ENCODE data around the gene PRCD. TPM values are rescaled to one million over a fixed set of nuclear protein-coding genes. Genes with fewer than 3 reads are reported as not detected.

Gene PRCD
- total RNA-seq, 1 donor from 2014 or later: 21.4 TPM

- intact Hi-C loops (cut with DNase I): loop anchor here (10.0 kb wide), 1 partner anchor 96 kb away; no protein-coding TSS in a partner anchor
- peaks cover 58% of the 10 kb centered on the region for H3K4me1 ChIP-seq
- no peak for TF ChIP-seq POLR2A (IDR thresholded peaks at IDR 0.05)
- TF ChIP-seq POLR2AphosphoS5 (IDR thresholded peaks at IDR 0.05; ENCODE audit: insufficient read depth in 1 of 2, low read depth in 1 of 2): no peak
- TF ChIP-seq CTCF (IDR thresholded peaks at IDR 0.05): no peak
Observed at GRCh38 chr17:76500747-76501017, 39.2 kb upstream of the PRCD start.

GRCh38 chr17:76501018-76501826 lies 38.6 kb upstream of the PRCD start, which contains the start of gene RHBDF2:
Gene RHBDF2, minus strand, starts transcription at chr17:76501423. Its CDS starts 19,899 bp downstream, at chr17:76481524.
- intact Hi-C loops (cut with DNase I): loop anchor here (10.0 kb wide), 1 partner anchor 96 kb away; no protein-coding TSS in a partner anchor
- Histone ChIP-seq H3K27ac (peak within 1 kb of the TSS; percentile 85), H3K4me3 (peak within 1 kb of the TSS; percentile 55 to 84), H3K36me3 (no peaks in the 10 kb centered on the region), H3K9me3 (no peaks in the 10 kb centered on the region), H3K27me3 (no peaks in the 10 kb centered on the region), H3K4me1 (peaks cover 58% of the 10 kb centered on the region)
- TF ChIP-seq CTCF (IDR thresholded peaks at IDR 0.05): no peak
- TF ChIP-seq POLR2A (IDR thresholded peaks at IDR 0.05): peak in 1 of 2 donors; percentile 80
- TF ChIP-seq POLR2AphosphoS5 (IDR thresholded peaks at IDR 0.05; ENCODE audit: insufficient read depth in 1 of 2, low read depth in 1 of 2): peak; percentile 37 to 61
- DNase-seq (ENCODE audit: extremely low spot score in 2 of 2): no peak

More at GRCh38 chr17:76500747-76501017, 39.2 kb upstream of the PRCD start:
- Histone ChIP-seq H3K4me3 (peak overlapping the region; percentile 55 to 84), H3K27me3 (no peaks in the 10 kb centered on the region), H3K36me3 (no peaks in the 10 kb centered on the region), H3K27ac (peak overlapping the region; percentile 85), H3K9me3 (no peaks in the 10 kb centered on the region)
- DNase-seq (ENCODE audit: extremely low spot score in 2 of 2): no peak

GRCh38 chr17:76501827-76502307 lies 38.0 kb upstream of the PRCD start:
- Histone ChIP-seq H3K4me3 (peak overlapping the region; percentile 55 to 84), H3K36me3 (no peaks in the 10 kb centered on the region), H3K27me3 (no peaks in the 10 kb centered on the region), H3K27ac (peak overlapping the region; percentile 85), H3K4me1 (peaks cover 52% of the 10 kb centered on the region), H3K9me3 (no peaks in the 10 kb centered on the region)
- intact Hi-C loops (cut with DNase I): loop anchor here (10.0 kb wide), 1 partner anchor 97 kb away; no protein-coding TSS in a partner anchor
- TF ChIP-seq CTCF (IDR thresholded peaks at IDR 0.05) (no peak), POLR2A (IDR thresholded peaks at IDR 0.05) (no peak), POLR2AphosphoS5 (IDR thresholded peaks at IDR 0.05; ENCODE audit: insufficient read depth in 1 of 2, low read depth in 1 of 2) (no peak)
- no peak for DNase-seq (ENCODE audit: extremely low spot score in 2 of 2)

GRCh38 chr17:76502341-76503211 lies 37.3 kb upstream of the PRCD start:
- no peaks in the 10 kb centered on the region for H3K9me3 ChIP-seq
- no peak for DNase-seq (ENCODE audit: extremely low spot score in 2 of 2)
- H3K36me3 ChIP-seq: no peaks in the 10 kb centered on the region
- TF ChIP-seq POLR2A (IDR thresholded peaks at IDR 0.05): no peak
- no peak for TF ChIP-seq POLR2AphosphoS5 (IDR thresholded peaks at IDR 0.05; ENCODE audit: insufficient read depth in 1 of 2, low read depth in 1 of 2)
- TF ChIP-seq CTCF (IDR thresholded peaks at IDR 0.05): no peak
- H3K4me3 ChIP-seq: no peak overlapping the region
- peak overlapping the region; percentile 85 for H3K27ac ChIP-seq
- intact Hi-C loops (cut with DNase I): loop anchor here (10.0 kb wide), 1 partner anchor 98 kb away; no protein-coding TSS in a partner anchor
- no peaks in the 10 kb centered on the region for H3K27me3 ChIP-seq
- H3K4me1 ChIP-seq: peaks cover 45% of the 10 kb centered on the region

All from vagina (tissue), 2 donors.